GM18520 (cell line): Measurements from ENCODE around the gene CD244.
"Not testable (repeated sequence)": the region's sequence is repeated elsewhere in the genome, so short reads cannot be mapped to it uniquely, and the experiment has no call there.

ENCODE experiments used
- ATAC-seq: cut with Tn5 transposase; IDR thresholded peaks from one replicate; pipeline ENCODE4 v1.9.1; 2021; ENCODE audit not compliant: unreplicated experiment

Gene CD244, protein sequence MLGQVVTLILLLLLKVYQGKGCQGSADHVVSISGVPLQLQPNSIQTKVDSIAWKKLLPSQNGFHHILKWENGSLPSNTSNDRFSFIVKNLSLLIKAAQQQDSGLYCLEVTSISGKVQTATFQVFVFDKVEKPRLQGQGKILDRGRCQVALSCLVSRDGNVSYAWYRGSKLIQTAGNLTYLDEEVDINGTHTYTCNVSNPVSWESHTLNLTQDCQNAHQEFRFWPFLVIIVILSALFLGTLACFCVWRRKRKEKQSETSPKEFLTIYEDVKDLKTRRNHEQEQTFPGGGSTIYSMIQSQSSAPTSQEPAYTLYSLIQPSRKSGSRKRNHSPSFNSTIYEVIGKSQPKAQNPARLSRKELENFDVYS

DNA sequence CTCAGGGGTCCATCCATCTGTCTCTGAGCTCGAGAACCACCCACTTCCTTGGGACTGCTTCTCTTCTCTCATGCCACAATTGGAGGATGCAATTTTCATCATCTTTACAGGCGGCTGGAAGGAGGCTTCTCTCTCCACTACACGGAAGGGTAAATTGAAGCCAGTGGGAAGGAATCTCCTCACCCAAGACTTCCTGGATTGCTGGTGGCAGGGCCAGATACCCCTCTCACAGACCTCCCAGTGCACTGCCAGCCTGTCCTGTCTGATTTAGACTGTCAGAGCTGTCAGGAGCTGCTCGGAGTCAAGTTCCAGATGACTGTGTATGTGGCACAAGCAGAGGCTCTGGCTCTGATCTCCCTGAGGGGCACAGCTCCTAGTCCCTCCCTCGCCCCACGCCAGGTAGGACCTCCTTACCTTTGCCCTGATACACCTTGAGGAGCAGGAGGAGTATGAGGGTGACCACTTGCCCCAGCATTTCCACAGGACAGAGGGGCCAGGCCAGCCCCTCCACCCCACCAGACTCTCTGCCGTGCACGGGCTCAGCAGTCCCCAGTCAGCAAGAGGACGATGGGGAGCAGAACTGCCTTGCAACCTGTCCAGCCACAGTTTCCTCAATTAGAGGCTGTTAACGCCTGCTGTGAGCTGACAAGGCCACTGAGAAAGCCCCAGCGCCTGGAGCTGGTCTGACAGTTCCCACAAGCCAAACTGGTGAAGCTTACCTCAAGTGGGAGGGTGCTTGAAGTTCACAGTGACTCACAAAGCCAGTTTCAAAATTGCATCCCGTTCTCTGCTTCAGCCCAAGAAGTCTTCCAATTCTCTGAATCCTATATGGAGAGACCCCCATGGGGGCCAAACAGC is at the start of gene CD244:
Gene CD244, minus strand, starts transcription at position 685 of the 858 bp plus-strand sequence. Its CDS starts 210 bp downstream, at position 475.
- ATAC-seq, result peak; percentile 81

DNA sequence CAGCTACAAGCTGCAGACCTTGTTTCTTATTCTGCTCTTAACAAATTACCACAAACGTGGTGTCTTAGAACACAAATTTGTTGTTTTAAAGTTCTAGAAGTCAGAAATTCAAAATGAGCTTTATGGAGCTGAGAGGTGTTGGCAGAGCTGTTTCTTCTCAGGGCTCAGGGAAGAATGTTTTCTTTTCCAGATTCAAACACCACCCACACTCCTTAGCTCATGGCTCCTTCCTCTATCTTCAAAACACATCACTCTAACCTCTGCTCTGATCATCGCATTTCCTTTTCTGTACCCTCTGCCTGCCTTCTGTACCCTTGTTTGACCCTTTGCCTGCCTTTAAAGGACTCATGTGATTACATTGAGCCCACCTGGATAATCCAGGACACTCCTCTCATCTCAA is 49.2 kb upstream of the CD244 start:
- no peak for ATAC-seq

DNA sequence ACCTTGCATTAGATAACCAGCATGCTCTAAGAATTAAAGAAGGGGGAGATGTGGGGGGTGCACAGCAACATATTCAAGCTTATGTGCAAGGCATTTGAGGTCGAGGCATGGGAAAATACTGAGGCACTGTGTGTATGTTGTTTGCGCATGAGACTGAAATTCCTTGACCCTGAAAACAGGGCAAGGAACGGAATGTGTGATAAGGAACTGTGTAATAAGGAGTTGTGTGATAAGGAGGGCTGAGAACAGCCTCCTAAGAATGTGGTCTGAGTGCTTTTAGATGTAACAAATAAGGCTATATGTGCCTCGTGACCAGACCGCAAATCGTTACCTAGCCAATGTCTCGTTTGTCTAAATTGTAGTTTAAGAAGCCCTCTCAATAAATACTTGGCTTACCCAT is 48.8 kb upstream of the CD244 start:
- no peak for ATAC-seq

DNA sequence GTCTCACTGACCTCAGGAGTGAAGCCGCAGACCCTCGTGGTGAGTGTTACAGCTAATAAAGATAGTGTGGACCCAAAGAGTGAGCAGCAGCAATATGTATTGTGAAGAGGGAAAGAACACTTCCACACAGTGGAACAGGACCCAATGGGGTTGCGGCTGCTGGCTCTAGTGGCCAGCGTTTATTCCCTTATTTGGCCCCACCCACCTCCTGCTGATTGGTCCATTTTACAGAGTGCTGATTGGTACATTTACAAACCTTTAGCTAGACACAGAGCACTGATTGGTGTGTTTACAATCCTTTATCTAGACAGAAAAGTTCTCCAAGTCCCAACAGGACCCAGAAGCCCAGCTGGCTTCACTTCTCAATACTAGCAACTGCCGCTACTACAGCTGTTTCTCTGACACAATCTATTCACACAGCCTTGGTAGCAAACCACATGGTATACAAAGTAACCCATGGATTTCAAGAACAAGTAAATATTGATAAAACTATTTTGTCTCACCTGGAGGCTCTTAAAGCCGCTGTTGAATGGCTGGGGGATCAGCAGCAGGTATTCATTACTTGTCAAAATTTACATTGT is 47.6 kb upstream of the CD244 start:
- ATAC-seq, result no peak

DNA sequence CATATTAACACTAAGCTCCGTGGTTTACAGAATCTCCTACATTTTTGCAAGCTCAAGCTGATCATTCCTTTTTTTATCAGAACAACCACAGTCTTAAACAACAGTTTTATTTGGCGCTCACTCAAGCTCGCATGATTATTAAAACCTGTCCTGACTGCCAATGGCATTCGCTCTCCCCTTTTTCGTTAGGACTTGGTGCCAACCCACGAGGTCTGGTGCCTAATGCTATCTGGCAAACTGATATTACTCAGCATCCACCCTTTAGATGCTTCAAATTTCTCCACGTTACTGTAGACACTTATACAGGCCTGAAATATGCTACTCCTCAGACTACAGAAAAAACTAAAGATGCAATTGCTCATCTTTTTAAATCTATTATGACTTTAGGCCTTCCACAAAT is 45.3 kb upstream of the CD244 start:
- ATAC-seq, result no peak

DNA sequence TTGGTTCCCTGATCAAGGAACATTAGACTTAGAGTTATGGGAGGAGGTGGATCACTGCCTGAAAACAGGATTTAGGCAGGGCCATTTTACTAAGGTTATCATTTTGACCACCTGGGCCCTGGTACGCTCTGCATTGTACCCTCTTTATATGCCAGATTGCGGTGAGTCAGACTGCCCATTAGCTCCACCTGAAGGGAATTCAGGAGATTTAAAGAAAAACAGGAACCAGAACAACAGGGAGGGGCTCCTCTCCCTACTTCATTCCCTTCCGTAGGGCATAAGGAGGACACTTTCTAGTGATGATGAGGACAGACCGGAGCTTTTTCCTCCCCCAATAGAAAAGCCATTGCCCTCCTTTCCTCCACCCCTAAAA is 42.9 kb upstream of the CD244 start:
- ATAC-seq, result no peak

DNA sequence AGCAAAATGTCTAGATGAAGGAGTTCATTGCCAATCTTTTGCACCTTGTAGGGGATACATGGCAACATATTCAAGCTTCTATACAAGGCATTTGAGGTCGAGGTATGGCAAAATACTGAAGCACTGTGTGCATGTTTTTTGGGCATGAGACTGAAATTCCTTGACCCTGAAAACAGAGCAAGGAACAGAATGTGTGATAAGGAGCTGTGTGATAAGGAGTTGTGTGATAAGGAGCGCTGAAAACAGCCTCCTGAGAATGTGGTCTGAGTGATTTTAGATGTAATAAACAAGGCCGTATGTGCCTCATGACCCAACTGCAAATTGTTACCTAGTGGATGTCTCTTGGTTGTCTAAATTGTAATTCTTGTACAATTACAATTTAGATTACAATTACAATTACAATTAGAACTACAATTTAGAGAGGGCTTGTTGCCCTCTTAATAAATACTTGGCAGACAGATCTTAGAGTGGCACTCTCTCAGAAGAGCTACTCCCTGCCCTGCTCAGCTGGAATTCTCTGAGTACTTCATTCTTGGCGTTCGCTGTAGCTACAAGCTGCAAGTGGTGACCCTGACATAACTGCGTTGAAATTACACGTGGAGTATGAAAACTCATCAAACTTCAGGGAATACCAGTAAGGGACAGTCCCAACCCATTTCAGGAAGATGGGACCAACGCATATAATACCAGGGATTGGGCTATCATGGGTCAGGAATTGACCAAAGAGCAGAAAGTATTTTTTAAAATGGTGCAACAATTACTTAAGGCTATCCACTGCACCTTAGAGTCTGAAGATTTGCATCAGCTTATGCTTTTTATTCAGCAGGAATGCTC is 42.3 kb upstream of the CD244 start:
- ATAC-seq, result no peak

DNA sequence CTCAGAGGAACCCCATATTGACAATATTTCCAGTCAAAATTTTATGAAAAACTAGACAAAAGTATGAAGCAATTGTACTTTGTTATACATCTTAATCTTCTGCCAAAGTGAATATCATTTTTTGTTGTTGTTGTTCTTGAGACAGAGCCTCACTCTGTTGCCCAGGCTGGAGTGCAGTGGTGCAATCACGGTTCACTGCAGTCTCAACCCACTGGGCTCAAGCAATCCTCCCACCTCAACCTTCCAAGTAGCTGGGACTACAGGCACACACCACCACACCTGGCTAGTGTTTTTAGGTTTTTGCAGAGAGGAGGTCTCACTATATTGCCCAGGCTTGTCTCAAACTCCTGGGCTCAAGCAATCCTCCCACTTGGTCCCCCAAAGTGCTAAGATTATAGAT is 39.6 kb upstream of the CD244 start:
- ATAC-seq, result not testable (repeated sequence)

DNA sequence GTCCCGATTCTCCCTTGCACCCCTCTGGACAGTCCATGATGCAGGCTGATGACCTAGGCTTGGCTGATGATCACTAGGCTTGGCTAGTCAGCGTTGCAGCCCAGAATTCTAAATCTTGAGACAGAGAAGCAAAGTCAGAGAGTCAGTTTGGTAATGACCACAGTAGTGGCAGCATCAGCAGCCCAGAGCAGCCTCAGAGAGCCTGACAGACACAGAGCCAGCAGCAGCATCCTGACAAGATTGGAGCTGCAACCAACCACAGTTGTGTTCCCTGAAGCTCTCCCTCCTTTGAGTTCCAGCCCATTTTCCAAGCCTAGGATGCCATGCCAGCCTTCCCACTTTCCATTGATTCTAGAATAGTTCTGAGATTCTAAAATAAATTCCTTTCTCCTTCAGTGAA is 39.1 kb upstream of the CD244 start:
- ATAC-seq, result no peak

DNA sequence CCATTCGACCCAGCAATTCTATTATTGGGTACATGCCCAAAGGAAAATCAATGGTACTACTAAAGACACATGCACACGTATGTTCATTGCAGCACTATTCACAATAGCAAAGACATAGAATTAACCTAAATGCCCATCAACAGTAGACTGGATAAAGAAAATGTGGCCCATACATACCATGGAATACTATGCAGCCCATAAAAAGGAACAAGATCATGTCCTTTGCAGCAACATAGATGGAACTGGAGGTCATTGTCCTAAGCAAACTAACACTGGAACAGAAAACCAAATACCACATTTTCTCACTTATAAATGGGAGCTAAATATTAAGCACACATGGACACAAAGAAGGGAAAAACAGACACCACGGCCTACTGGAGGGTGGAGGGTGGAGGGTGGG is 38.0 kb upstream of the CD244 start:
- ATAC-seq, result not testable (repeated sequence)

DNA sequence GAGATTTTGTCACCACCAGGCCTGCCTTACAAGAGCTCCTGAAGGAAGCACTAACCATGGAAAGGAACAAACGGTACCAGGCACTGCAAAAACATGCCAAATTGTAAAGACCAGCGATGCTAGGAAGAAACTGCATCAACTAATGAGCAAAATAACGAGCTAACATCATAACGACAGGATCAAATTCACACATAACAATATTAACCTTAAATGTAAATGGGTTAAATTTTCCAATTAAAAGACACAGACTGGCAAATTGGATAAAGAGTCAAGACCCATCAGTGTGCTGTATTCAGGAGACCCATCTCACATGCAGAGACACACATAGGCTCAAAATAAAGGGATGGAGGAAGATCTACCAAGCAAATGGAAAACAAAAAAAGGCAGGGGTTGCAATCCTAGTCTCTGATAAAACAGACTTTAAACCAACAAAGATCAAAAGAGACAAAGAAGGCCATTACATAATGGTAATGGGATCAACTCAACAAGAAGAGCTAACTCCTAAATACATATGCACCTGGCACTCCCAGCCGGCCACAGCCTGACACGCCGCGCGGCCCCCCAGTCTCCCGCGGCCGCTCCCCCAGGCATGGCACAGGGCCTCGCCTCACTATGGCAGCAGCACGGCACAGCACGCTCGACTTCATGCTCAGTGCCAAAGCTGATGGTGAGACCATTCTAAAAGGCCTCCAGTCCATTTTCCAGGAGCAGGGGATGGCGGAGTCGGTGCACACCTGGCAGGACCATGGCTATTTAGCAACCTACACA is 31.9 kb upstream of the CD244 start:
- ATAC-seq, result not testable (repeated sequence)

DNA sequence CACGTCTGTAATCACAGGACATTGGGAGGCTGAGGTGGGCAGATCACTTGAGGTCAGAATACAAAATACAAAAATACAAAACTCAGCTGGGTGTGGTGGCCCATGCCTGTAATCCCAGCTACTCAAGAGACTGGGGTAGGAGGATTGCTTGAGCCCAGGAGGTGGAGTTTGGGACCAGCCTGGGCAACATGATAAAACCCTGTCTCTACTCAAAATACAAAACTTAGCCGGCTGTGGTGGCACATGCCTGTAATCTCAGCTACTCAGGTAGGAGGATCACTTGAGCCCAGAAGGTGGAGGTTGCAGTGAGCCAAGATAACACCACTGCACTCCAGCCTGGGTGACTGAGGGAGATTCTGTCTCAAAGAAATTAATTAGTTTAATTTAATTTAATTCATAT is 28.8 kb upstream of the CD244 start:
- ATAC-seq, result no peak

DNA sequence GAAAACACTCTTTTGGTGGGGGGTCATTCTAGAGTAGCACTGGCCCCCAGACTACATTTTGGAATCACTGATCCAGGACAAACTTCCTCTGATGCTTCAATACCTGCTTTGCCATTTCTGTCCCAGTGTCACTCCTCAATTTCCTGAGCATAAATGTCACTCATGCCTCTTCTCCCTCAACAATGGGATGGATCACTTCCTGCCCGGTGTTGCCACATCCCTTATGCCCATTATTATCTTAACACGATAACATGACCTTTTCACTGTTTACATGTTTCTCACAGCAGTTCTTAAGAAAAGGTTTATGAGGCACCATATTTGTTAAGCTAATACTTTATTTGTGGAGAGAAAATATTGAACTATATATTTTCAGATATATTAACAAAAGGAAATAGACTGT is 26.2 kb upstream of the CD244 start:
- ATAC-seq, result no peak

DNA sequence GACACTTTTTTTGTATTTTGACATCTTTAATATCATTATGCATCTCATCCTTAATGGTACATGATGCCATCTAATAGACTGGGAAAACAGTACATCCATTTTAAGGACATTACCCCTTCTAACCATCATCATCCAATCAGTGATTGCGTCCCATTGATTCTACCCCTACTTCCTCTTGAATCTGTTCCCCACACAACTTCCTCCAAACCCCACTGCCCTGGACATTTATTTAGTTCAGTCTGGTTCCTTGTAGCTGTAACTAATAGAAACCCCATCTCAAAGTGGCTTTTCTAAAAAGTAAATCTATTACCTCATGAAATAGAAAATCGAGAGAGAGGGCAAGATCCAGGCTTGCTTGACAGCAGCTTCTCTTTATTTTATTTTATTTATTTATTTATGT is 24.4 kb upstream of the CD244 start:
- no peak for ATAC-seq

DNA sequence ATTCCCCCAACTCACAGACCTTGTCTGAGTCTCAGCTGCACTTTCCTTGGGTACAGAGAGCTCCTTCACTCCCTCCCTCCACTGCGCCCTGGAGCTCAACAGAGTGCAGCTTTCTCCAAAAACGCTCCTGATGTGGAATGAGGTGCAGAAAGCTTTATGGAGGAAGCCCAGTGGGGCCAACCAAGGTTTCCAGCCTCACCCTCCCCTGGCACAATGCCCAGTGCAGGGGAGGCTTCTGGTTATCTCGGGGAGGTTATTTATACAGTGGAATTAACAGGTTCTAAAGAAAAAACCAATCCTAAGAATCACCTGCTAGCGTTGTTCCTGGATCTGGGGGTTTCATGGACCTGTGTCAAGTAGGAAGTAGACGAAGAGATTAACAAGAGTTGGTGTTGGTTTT is 22.4 kb upstream of the CD244 start, which contains the start of gene ITLN1:
Gene ITLN1, minus strand, starts transcription at position 139 of the 400 bp plus-strand sequence. CDS start 303 bp downstream, outside the sequence.
- no peak for ATAC-seq

DNA sequence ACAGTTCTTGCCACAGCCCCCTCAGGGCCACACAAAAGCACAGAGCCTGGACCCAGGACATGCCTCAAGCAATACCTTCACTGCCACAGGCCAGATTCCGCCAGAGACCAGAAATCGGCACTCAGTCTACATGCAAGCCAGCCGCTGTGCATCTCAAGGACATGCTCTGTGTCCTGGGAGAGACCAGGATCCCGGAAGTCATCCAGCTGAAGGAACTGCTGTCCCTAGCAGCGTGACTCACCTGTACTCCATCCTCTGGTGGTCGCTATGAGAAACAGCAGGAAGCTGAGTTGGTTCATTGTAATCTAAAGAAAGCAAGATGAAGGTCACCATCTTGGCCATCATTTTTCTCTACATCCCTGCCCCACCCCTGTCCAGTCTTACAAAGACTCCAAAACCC is 21.9 kb upstream of the CD244 start:
- no peak for ATAC-seq

DNA sequence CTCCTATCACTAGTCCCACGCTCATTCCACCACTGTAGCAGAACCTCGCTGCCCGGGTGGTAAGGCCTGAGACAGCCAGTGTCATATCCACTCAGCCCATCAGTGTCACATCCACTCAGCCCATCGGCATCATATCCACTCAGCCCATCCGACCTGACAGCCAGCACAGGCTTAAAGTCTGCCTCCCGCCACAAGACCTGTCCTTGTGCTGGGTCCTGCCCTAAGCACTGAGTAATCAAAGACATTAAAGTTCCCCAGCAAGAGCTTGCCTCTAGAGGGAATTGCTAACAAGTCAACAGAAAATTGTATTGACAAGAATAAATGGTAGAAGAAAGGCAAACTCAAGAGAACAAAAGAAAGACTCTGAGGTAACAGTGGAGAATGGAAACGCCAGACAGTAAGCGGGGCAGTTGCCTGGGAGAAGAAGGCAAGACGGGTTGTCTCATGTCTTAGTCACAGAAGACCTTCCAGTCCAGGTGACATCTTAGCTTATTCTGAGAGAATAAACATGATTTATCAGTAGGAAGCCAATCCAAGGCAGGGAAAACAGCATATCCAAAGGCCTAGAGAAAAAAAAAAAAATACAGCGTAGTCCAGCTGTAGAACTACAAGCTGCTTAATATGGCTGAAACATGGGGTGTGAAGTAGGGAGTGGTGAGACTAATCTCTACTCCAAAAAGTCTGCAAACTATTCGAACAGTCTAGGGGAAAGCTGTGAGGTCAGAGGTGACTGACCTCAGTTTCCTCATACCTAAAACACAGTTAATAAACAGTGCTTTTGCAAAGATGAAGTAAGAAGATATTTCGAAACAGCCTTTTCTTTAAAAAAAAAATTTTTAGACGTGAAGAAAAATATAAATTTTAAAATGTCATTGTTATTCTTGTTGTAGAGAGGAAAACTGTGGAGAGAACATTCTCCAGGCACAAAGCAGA is 21.2 kb upstream of the CD244 start:
- ATAC-seq, result no peak

DNA sequence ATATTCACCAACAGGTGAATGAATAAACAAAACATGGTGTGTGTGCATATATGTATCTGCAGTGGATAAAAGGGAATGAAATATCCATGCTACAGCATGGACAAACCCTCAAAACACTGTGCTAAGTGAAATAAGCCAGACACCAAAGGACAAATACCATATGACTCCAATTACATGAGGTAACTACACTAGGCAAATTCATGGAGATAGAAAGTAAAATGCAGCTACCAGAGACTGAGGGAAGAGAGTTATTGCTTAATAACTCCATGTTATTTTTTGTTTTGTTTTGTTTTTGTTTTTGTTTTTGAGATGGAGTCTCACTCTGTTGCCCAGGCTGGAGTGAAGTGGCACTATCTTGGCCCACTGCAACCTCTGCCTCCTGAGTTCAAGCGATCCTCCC is 19.9 kb upstream of the CD244 start:
- ATAC-seq, result no peak

DNA sequence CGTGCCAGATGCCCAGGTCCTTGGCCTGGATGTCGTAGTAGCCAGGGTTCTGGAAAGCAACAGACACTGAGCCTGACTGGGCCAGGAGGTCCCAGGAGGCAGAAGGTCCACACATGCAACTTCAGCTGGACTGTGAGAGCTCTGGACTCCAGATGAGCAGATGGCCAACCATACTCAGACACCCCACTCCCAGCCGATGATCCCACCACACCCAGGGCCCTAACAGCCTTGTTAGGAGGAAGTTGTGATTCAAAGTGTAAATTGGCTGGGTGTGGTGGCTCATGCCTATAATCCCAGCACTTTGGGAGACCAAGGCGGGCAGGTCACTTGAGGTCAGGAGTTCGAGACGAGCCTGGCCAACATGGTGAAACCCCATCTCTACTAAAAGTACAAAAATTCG is 18.6 kb upstream of the CD244 start:
- ATAC-seq, result not testable (repeated sequence)
